HG03139 (cell line): ENCODE data around the gene ZDHHC1.
"Not testable (repeated sequence)": the region's sequence is repeated elsewhere in the genome, so short reads cannot be mapped to it uniquely, and the experiment has no call there.

Source experiments
- ATAC-seq: cut with Tn5 transposase; IDR thresholded peaks from one replicate; pipeline ENCODE4 v1.9.1; 2021; ENCODE audit not compliant: unreplicated experiment

The ZDHHC1 gene

DNA sequence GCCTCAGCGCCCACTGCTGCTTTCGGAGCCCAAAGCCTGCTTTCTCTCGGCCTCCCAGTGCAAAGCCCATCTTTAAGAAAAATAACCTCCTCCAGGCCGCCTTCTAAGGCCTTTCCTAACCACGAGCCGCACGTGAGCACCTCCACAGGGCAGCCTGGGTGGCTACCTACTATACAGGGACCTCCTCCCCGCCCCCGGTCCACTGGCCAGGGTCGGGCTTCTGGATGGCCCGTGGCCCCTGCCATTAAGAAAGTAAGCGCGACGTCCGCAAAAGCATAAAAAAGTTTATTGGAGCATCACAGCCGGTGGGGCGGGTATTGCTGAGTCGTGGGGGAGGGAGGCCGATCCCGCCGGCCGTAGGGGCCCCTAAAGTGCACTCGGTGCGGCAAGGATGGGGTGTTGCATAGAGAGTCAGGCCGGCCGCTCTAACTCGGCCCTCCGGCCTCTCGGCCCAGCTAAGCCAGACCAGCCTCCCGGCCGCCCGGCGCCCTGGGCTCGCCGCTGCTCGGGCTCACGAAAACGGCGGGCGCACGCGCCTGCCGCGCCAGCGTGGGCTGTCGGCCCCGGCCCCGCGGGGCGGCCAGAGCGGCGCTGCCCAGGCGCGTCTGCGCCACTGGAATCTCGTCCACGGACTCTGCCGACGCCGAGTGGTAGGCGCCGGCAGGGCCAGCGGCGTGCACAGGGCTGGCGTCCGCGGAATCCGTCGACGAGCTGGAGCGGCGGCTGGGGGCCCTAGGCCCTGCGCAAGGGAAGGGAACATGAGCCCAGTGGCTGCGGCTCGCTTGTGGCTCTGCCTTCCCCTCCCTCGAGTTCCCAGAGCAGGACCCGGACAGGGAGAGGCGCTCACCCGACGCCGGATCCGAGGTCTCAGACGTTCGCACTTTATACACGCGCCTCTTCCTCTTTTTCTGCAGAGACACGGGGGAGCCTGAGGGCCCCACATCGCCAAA is 21.8 kb downstream of the ZDHHC1 start:
- ATAC-seq = no peak

- ATAC-seq = no peak
These were observed 22.5 kb downstream of the ZDHHC1 start for GRCh38 chr16:67393788-67394154.

DNA sequence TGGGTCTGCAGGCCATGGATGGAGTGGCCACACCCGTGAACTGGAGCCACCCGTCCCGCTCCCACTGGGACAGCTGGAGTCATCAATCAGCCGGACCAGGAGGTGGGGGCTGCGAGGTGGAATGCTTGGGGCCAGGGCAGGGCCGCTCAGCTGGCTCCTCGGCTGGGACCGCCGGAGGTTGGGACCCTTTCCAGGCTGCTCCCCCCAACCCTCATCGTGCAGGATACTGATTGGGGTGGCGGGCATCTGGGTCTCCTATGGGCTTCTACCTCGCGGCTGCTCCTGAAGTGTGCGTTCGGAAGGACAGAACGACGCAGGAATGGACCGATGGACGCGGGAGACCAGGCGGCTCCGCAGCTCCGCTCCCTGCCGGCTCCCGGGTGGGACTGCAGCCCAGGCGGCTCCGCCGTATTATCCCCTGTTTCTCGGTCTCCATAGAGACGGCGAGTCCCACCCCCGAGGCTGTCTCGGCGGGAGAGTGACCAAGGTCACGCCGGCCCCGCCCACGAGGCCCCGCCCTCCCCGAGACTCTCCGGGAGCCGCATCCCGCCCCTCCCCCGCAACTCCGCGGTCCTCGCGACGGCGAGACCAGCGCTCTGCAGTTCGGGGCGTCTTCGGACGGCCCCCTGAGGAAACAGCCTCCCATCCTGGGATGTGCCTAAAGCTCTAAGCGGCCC is 23.0 kb downstream of the ZDHHC1 start, which contains the start of gene TPPP3:
Gene TPPP3, minus strand, starts transcription at position 388 of the 677 bp plus-strand sequence. CDS start 2,387 bp downstream, outside the sequence.
- no peak for ATAC-seq

DNA sequence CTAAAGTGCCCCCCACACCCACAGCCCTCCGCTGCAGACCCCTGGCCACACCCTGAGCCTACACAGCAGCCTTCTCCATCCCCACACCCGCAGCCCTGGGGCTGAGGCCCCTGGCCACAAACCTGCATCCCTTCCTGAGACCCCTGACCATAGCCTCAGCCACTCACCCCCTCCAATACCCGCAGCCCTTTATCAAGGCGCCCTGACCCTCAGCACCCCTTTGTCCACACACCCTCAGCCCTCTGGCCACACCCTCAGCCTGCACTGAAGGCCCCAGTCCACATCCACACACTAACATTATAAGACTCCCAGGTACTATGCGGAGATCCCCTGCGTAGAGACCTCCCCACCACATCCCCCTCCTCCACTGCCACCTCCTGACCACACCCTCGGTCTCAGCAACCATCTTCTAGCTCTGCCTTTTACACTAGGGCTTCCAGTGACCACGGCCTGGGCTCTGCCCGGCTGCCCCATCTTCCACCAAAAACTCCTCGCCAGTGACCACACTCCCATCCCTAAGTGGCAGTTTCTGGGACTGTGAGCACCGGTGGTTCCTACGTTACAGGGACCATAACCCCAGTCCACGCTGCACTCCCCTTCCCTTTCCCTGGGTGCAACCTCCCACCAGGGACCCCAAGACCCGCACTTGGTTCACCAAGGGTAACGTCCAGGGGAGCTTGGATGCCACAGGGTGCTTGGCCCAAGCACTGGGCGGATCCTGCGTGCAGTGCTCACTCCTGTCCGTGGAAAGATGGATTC is 23.8 kb downstream of the ZDHHC1 start:
- ATAC-seq = no peak

DNA sequence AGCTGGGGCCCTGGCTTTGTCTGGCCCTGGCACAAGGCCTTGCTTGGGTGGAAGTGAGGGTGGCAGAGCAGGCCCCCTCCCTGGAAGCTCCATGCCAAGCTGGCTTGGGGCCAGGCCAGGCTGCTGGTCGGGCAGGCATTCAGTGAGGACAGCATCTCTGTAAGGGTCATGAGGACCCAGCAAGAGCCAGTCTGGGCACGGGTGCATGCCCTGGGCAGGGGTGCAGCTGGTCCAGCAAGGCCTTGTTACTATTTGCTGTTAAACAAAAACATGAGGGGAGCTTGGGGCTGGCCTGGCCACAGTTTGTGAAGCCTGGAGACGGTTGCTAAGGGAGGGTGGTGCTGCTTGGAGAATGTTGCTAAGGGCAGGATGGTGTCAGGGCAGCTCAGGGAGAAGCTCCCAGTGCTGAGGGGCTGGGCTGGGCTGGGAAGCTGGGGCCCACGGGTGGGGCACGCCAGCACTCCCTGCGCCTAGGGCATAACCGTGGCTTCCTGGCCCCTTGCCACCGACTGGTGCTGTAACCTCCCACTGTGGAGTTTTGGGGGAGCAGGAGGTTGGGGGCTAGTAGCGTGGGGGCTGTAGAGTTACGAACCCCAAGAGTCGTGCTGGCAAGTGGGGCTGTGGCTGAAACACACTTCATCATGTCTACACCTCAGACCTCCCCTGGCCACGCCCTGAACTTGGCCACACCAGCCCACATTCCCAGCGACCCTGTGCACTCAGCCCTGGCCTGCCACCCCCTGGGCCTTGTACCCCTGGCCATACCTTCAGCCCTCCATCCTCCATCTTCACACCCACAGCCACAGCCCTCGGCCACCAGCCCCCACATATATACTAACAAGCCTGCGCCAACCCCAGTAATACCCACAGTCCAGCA is 24.6 kb downstream of the ZDHHC1 start:
- ATAC-seq = no peak

- ATAC-seq = no peak
These were observed 25.4 kb downstream of the ZDHHC1 start for GRCh38 chr16:67390816-67391423.

DNA sequence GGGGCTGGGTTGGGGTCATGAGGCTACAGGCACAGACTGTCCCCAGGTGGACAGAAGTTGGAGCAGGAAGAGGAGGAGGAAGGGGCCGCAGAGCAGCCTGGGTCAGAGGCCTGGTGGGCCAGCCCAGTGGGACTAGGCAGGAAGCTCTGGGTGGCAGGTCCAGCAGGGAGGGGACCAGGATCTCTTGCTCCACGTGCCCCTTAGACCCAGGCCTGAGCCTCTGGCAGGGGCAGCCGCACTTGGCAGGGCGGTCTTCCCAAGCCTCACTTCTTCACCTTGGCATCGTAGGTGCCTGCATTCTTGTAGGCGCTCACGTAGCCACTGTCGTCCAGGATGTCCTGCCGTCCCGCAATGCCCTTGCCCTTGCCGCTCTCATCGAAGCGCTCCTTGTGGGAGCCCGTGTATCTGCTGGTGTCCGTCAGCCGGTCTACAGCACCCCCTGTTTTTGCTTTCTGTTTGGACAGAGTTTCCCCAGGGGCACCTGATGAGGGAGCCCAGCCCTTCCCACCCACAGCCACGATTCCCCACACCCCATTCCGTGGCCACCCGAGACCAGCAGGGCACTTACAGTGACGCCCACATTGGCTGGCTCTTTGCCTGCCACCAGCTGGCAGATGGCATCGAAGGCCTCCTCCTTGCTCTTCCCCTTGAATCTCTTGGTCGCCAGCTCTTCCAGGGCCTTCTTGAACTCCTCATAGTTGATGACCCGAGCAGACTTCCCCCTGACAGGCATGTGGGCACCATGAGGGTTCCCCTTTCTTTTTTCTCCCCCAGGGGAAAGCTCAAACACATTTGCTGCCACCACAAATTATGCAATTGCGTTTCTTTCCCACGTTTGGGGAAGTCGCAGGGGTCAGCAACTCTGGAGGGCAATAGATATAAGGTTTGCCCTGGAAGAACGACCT is 26.1 kb downstream of the ZDHHC1 start:
- ATAC-seq = no peak

DNA sequence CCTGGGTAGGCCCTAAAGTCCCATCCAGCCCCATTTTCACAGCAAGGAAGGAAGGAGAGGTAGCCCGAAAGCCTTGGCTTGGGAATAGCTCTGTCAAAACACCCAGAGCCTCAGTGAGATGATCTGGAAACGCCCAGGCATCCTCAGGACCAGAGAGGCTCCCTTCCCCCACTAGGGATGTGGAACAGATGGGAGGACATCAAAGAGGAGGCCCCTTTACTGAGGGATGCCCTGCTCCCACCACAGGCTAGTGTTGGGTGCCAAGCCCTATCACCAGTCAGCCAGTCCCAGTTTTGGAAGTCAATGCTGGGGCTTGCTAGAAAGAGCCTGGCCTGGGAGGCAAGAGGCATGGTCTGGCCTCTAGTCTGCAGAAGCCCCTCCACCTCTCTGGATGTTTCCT is 27.7 kb downstream of the ZDHHC1 start:
- ATAC-seq = no peak

DNA sequence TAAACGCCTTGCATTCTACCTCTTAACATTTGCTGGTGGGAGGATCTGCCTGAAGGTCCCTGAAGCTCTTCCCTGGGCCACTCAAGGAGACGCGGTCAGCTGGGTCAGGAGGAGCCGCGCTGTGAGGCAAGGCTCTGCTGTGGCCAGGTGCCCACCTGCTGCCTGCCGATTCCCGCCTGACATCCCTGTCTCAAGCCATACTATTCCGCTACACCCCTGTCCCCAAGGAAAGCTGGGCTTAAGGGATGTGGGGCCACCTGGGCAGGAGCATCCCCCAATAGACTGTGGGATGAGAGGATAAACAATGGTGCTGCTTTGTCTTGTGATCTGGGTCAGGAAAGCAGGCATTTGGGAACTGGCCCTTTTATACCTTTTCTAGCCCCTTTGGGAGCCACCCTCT is 28.1 kb downstream of the ZDHHC1 start:
- ATAC-seq = no peak

GRCh38 chr16:67387479-67388079 is 28.7 kb downstream of the ZDHHC1 start:
- no peak for ATAC-seq

- ATAC-seq = no peak
These were observed 29.3 kb downstream of the ZDHHC1 start for GRCh38 chr16:67386861-67387455.

DNA sequence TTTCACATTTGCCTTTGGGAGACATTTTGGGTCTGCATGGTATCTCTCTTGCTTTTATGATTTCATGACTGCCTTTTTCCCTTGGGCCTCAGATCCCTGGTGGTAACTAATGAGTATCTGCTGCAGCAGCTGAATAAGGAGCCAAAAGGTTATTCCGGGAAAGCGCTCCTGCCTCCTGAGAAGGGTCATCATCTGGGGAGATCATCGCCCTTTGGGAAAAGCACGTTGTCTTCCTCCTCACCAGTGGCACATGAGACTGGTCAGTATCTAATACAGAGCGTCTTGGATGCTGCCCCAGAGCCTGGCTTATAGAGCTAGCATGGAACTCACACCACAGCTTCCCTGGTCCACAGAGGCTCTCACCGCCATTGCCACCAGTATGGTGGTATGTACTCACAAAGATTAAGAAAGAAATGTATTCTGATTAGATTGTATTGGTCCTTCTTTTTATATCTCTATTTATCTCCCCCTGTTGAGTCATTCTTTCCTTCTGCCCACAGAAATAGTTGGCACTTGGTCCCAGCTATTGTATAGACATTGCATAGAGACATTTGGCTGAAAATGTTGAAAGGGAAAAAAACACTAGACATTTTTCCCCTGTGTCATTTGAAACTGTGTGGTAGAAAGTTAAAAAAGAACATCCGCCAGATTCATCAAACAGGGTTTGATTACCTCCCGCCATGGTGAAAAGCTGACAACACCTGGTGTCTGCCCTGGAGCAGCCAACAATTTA is 31.3 kb downstream of the ZDHHC1 start:
- ATAC-seq = no peak

GRCh38 chr16:67383284-67383683 is 33.0 kb downstream of the ZDHHC1 start:
- no peak for ATAC-seq

GRCh38 chr16:67378642-67379041 is 37.6 kb downstream of the ZDHHC1 start:
- ATAC-seq = no peak

- not testable (repeated sequence) for ATAC-seq
These were observed 40.3 kb downstream of the ZDHHC1 start for GRCh38 chr16:67376012-67376411.

DNA sequence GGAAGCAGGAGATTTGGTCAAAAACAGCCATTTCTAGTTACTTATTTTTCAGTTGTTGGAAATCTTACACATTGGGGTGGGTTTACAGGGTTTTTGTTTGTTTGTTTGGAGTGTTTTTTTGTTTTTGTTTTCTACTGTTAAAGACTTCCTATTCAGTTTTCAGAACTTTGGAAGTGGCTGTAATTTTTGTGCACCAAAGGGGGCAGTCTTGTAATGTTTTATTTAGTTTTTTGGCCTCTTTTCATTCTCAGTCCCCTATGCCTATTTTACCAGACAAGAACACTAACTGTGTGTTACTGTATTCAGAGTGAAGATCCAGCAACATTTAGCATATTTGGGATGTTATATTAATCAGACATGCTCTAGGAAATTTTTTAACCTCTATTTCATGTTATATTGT is 43.6 kb downstream of the ZDHHC1 start:
- ATAC-seq = no peak

DNA sequence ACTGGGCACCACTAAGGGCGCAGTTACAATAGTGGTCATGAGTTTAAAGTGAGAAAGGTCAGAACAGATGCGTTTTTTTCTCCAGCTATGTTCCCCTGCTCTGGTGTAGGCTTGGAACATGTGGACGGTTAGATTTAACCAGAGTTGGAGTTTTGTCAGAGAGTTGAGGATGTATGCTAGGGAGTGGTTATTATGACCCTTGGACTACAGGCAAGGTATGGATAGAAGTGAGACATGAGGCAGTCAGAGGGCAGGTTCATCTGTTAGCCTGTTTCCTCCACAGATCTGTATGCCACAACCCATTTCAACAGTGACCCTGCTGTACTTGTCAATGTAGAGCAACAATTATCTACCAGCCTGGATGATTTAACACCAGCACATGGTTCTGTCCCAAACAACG is 45.6 kb downstream of the ZDHHC1 start:
- ATAC-seq = no peak
